ENCODE data around the gene OSBPL5. TPM values are rescaled to one million over a fixed set of nuclear protein-coding genes. Genes with fewer than 3 reads are reported as not detected.
A peak's percentile ranks its signal among the peaks of the same experiment; 100 is the strongest.

Gene OSBPL5
- total and polyA plus RNA-seq, 9 of the 15 experiments (the other 6 are each of a cell fraction or from before 2014, with no cell fraction given): 0.06 to 14.8 (median 3.2) TPM

DNA sequence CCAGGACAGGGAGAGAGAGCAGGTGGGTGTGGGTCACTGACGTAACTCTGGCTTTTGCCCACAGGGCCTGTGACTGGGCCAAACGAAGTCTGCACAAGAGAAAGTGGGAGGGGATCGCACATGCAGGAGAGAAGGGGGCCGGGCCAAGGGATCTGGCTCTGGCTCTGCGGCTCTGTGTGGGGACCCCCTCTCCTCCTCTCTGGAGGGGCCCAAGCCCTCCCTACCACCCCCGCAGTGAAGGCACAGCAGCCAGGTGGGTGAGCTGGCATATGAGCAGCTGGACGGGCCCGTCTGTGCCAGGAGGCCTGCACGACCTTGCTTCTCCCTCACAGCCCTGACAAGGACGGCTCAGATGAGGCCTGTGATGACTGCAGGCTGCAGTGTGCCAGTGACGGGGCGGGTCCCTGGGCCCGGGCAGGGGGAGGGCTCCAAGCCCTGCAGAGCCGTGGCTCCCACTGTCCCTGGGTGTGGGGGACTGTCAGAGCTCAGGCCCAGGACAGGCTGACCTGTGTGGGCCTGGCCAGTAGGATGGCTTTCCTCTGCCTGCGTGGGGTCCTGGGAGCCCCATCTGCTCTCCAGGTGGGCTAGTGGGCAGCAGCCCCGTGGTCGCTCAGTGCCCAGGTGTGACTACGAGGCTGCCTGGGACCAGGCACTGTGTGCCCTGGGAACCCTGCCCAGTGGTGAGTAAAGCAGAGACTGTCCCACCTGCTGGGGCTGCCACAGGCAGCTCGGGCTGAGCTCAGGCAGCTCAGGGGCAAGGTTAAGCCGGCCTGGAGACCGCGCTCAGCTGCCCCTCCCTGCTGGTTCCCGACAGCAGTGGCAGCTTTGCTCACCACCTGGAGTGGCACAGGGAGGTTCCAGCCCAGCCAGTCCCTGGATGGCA is 31.3 kb upstream of the OSBPL5 start:
- Histone ChIP-seq H3K9me1 (ENCODE audit: control insufficient read depth, insufficient read depth, low read length) (no peaks in the 10 kb centered on the region), H3K27ac (ENCODE audit: extremely low read depth, low read depth, low read length) (no peak overlapping the region), H3K36me3 (ENCODE audit: control insufficient read depth, insufficient read depth, low read length) (no peaks in the 10 kb centered on the region), H2AFZ (ENCODE audit: low read depth, low read length) (no peak overlapping the region), H3K4me1 (replicated peaks in 1 of 2; ENCODE audit: control insufficient read depth in 2 of 2, insufficient read depth in 2 of 2, low read length in 2 of 2) (peaks cover 0 to 53% of the 10 kb centered on the region in 2 experiments; a peak in 3 of 5 replicates), H3K27me3 (ENCODE audit: control insufficient read depth in 2 of 2, insufficient read depth in 2 of 2, low read length in 2 of 2) (peaks cover 16 to 41% of the 10 kb centered on the region in 2 experiments; a peak in 4 of 5 replicates), H3K9ac (ENCODE audit: insufficient read depth in 1 of 2, low read depth in 2 of 2, low read length in 2 of 2) (peak overlapping the region in 1 of 2 experiments; percentile 47; a peak in 2 of 4 replicates), H4K20me1 (replicated peaks; ENCODE audit: control insufficient read depth, insufficient read depth, low read length) (no peaks in the 10 kb centered on the region; the same call in 1 of the 2 replicates), H3K4me3 (no peak overlapping the region), H3K4me2 (ENCODE audit: insufficient read depth, low read length) (no peak overlapping the region), H3K9me3 (replicated peaks; ENCODE audit: control insufficient read depth, insufficient read depth, low read depth, low read length) (no peaks in the 10 kb centered on the region), H3K79me2 (ENCODE audit: control insufficient read depth, insufficient read depth, low read length) (no peaks in the 10 kb centered on the region)
- intact Hi-C loops (cut with micrococcal nuclease) (no loop called here), in situ Hi-C loops (cut with MboI) (no loop called here)
- CTCF ChIA-PET (ENCODE audit: low intra/inter-chr PET ratio): no interaction called here
- DNase-seq (ENCODE audit: extremely low read depth in 1 of 4, low spot score in 3 of 4): no peak
- 45% methylated on average over 21 of the region's 23 CpGs for WGBS (ENCODE audit: insufficient coverage, low coverage, missing lambda C conversion rate)
- FAIRE-seq: no peak
- TF ChIP-seq KLF13 (tag; IDR thresholded peaks at IDR 0.05; ENCODE audit: borderline replicate concordance, low read depth) (no peak), RBM17 (IDR thresholded peaks at IDR 0.05; ENCODE audit: borderline replicate concordance, low read depth, low read length) (no peak), SRSF9 (IDR thresholded peaks at IDR 0.05; ENCODE audit: borderline replicate concordance, low read depth, low read length) (no peak), HIVEP1 (CRISPR knock-in tag; IDR thresholded peaks at IDR 0.05) (no peak), CREBBP (IDR thresholded peaks at IDR 0.05; ENCODE audit: low read depth, low read length) (no peak), ZNF57 (CRISPR knock-in tag; IDR thresholded peaks at IDR 0.05) (no peak), HDAC3 (IDR thresholded peaks at IDR 0.05; ENCODE audit: borderline replicate concordance, partially characterized antibody) (no peak), HNRNPH1 (optimal IDR thresholded peaks at IDR 0.05; ENCODE audit: low read depth, low read length) (no peak), HNRNPL (IDR thresholded peaks at IDR 0.05; ENCODE audit: low read depth, low read length) (no peak), ZNF507 (tag; conservative IDR thresholded peaks at IDR 0.05) (no peak), KAT2B (IDR thresholded peaks at IDR 0.05; ENCODE audit: low read depth, low read length) (no peak)
- TF ChIP-seq, protein P1, sequence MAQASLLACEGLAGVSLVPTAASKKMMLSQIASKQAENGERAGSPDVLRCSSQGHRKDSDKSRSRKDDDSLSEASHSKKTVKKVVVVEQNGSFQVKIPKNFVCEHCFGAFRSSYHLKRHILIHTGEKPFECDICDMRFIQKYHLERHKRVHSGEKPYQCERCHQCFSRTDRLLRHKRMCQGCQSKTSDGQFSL (CRISPR knock-in tag; IDR thresholded peaks at IDR 0.05): no peak
- TF ChIP-seq, protein P1 (tag; IDR thresholded peaks at IDR 0.05): no peak
- TF ChIP-seq, protein P2, sequence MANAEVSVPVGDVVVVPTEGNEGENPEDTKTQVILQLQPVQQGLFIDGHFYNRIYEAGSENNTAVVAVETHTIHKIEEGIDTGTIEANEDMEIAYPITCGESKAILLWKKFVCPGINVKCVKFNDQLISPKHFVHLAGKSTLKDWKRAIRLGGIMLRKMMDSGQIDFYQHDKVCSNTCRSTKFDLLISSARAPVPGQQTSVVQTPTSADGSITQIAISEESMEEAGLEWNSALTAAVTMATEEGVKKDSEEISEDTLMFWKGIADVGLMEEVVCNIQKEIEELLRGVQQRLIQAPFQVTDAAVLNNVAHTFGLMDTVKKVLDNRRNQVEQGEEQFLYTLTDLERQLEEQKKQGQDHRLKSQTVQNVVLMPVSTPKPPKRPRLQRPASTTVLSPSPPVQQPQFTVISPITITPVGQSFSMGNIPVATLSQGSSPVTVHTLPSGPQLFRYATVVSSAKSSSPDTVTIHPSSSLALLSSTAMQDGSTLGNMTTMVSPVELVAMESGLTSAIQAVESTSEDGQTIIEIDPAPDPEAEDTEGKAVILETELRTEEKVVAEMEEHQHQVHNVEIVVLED (CRISPR knock-in tag; IDR thresholded peaks at IDR 0.05): no peak
- TF ChIP-seq, protein P3, sequence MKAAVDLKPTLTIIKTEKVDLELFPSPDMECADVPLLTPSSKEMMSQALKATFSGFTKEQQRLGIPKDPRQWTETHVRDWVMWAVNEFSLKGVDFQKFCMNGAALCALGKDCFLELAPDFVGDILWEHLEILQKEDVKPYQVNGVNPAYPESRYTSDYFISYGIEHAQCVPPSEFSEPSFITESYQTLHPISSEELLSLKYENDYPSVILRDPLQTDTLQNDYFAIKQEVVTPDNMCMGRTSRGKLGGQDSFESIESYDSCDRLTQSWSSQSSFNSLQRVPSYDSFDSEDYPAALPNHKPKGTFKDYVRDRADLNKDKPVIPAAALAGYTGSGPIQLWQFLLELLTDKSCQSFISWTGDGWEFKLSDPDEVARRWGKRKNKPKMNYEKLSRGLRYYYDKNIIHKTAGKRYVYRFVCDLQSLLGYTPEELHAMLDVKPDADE (conservative IDR thresholded peaks at IDR 0.05; ENCODE audit: control insufficient read depth, low read depth, low read length): no peak
- no peak for ATAC-seq
- no TSS peak for BruUV-seq (replicated peaks)
- POLR2A ChIA-PET: interaction anchor here (0.6 to 0.8 kb wide), 4 partner anchors 8 to 141 kb away, joined by 3 to 5 read pairs (median 4); no protein-coding TSS in a partner anchor
